PC-3 (cell line): ENCODE results near the gene ZFP62. TPM values are rescaled to one million over a fixed set of nuclear protein-coding genes. Genes with fewer than 3 reads are reported as not detected.

ENCODE experiments used
- ATAC-seq: fragments of 200-7000 bp; cut with Tn5 transposase; 2 replicates; pipeline ENCODE4 v1.9.1; 2020; ENCODE audit warnings: mild to moderate bottlenecking, moderate library complexity
- BruUV-seq: library from RNA; stranded (reverse); fragments of 400-500 nt; replicated peaks from 2 replicates; lab custom pipeline; 2021; lab: Mats Ljungman, UMichigan
- CTCF ChIA-PET: fragments of 300-600 bp; sonication (Branson Sonifier 250); formaldehyde crosslinking; loops from one replicate; lab custom pipeline; 2022; ENCODE audit warnings: antibody characterized with exemption; lab: Charles Lee
- POLR2A ChIA-PET: fragments of 300-600 bp; sonication (Branson Sonifier 250); formaldehyde crosslinking; loops from one replicate; lab custom pipeline; 2022; ENCODE audit warnings: antibody characterized with exemption; ENCODE audit not compliant: unreplicated experiment; lab: Charles Lee
- DNase-seq: peaks from one replicate; pipeline ENCODE4 v3.0.0-alpha.2; 2015
- H2AFZ ChIP-seq: fragments of 300-600 bp; sonication (generic); 2 replicates; pipeline ENCODE4 v1.6.0; 2016; ENCODE audit warnings: antibody characterized with exemption, low read length
- H3F3A ChIP-seq: fragments of 300-600 bp; sonication (generic); one replicate; pipeline ENCODE4 v1.6.0; 2017; ENCODE audit warnings: antibody characterized with exemption, low read length, control low read depth, mild to moderate bottlenecking; ENCODE audit not compliant: unreplicated experiment
- H3K27ac ChIP-seq: fragments of 300-600 bp; sonication (generic); 2 replicates; pipeline ENCODE4 v1.5.1; 2016; ENCODE audit warnings: mild to moderate bottlenecking, low read length
- H3K27me3 ChIP-seq: fragments of 300-600 bp; sonication (generic); 2 replicates; pipeline ENCODE4 v1.6.1; 2016; ENCODE audit warnings: low read length, mixed read lengths
- H3K36me3 ChIP-seq: fragments of 300-600 bp; sonication (generic); 2 replicates; pipeline ENCODE4 v1.6.1; 2016; ENCODE audit warnings: low read depth, mixed run types, low read length, mixed read lengths
- H3K4me1 ChIP-seq: fragments of 300-600 bp; sonication (generic); 2 replicates; pipeline ENCODE4 v1.5.1; 2016; ENCODE audit warnings: low read length; ENCODE audit not compliant: insufficient read depth
- H3K4me2 ChIP-seq: fragments of 300-600 bp; sonication (generic); 2 replicates; pipeline ENCODE4 v1.6.0; 2016; ENCODE audit warnings: low read length
- H3K4me3 ChIP-seq: fragments of 300-600 bp; sonication (generic); 2 replicates; pipeline ENCODE4 v1.5.1; 2016; ENCODE audit warnings: mild to moderate bottlenecking, low read length, mixed read lengths
- H3K79me2 ChIP-seq: fragments of 300-600 bp; sonication (generic); 2 replicates; pipeline ENCODE4 v1.6.1; 2017; ENCODE audit warnings: low read length, mixed read lengths
- H3K9ac ChIP-seq: fragments of 300-600 bp; sonication (generic); 2 replicates; pipeline ENCODE4 v1.6.0; 2016; ENCODE audit warnings: mild to moderate bottlenecking, low read length
- H3K9me2 ChIP-seq: fragments of 300-600 bp; sonication (generic); replicated peaks from 2 replicates; pipeline ENCODE4 v1.6.1; 2016; ENCODE audit warnings: mixed run types, low read length, mixed read lengths
- H3K9me3 ChIP-seq: fragments of 300-600 bp; sonication (generic); 2 replicates; pipeline ENCODE4 v1.6.1; 2016; ENCODE audit warnings: low read length, mixed read lengths
- H4K20me1 ChIP-seq: fragments of 300-600 bp; sonication (generic); 2 replicates; pipeline ENCODE4 v1.6.1; 2016; ENCODE audit warnings: low read length, mixed read lengths
- CTCF ChIP-seq: fragments of 300-600 bp; sonication (generic); conservative IDR thresholded peaks from 2 replicates; pipeline ENCODE4 v1.5.1; 2017; ENCODE audit warnings: antibody characterized with exemption, low read depth, mild to moderate bottlenecking, low read length
- EZH2 ChIP-seq: fragments of 300-600 bp; sonication (generic); IDR thresholded peaks from one replicate; pipeline ENCODE4 v1.6.1; 2017; ENCODE audit warnings: antibody characterized with exemption, mild to moderate bottlenecking, low read length; ENCODE audit not compliant: unreplicated experiment
- EZH2phosphoT487 ChIP-seq: fragments of 300-600 bp; sonication (generic); IDR thresholded peaks from 2 replicates; pipeline ENCODE4 v1.6.1; 2018; ENCODE audit warnings: mild to moderate bottlenecking, antibody characterized with exemption, low read length, borderline replicate concordance
- intact Hi-C: fragments of 100-400 bp; cut with micrococcal nuclease; formaldehyde crosslinking; loops from 2 replicates; pipeline ENCODE4 v1.9.0; 2023
- total RNA-seq: library from RNA; depleted of rRNA; stranded (reverse); fragments of >200 nt; gene quantifications from 2 replicates; pipeline ENCODE4 v1.2.3, GENCODE V29; 2014

The ZFP62 gene
- total RNA-seq, 1 experiment from 2014 or later = 24.3 TPM

- Histone ChIP-seq H3K9me2 (no peaks in the 10 kb centered on the region), H3K27ac (no peak overlapping the region), H3K4me1 (peaks cover 14% of the 10 kb centered on the region), H3K9ac (no peak overlapping the region), H4K20me1 (no peaks in the 10 kb centered on the region), H3F3A (no peaks in the 10 kb centered on the region), H3K4me3 (no peak overlapping the region), H3K9me3 (no peaks in the 10 kb centered on the region), H3K79me2 (peaks cover 7% of the 10 kb centered on the region), H3K36me3 (no peaks in the 10 kb centered on the region), H3K4me2 (no peak overlapping the region), H3K27me3 (no peaks in the 10 kb centered on the region), H2AFZ (peak overlapping the region; percentile 11; the same call in 1 of the 2 replicates)
- no peak for DNase-seq
- ATAC-seq = no peak
- TF ChIP-seq CTCF (no peak), EZH2 (no peak), EZH2phosphoT487 (no peak)
- ChIA-PET CTCF (interaction anchor here (0.7 kb wide), 1 partner anchor 272 kb away, joined by 3 read pairs; no protein-coding TSS in a partner anchor), POLR2A (interaction anchor here (0.7 kb wide), 1 partner anchor 13 kb away, joined by 4 read pairs; no protein-coding TSS in a partner anchor)
- BruUV-seq = no TSS peak
- intact Hi-C loops = no loop called here
Measured at GRCh38 chr5:180815293-180815917, 45.7 kb downstream of the ZFP62 start.

DNA sequence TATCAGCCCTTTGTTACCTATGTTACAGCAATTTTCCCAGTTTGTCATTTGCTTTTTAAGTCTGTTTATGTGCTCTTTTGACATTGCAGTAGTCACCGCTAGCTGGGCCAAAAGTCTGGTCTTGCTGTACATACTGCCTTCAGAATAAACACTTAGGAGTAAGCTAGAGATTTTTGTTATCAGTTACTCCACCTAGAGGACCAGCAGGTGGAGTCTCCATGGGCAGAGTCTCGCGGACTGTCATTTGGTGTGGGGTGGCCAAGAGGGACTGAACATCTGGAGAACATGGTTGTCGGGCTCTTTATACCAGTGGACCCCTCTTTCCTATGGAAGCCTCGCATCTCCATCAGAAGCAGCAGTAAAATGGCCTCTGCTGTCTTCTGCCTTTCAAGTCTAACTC is 47.7 kb downstream of the ZFP62 start:
- Histone ChIP-seq H3K4me1 (peaks cover 21% of the 10 kb centered on the region), H3K9me3 (no peaks in the 10 kb centered on the region), H3K27ac (no peak overlapping the region), H4K20me1 (no peaks in the 10 kb centered on the region), H3K27me3 (no peaks in the 10 kb centered on the region), H3K9me2 (no peaks in the 10 kb centered on the region), H3F3A (no peaks in the 10 kb centered on the region), H3K9ac (no peak overlapping the region), H3K4me2 (no peak overlapping the region), H3K79me2 (peaks cover 18% of the 10 kb centered on the region), H2AFZ (no peak overlapping the region), H3K36me3 (no peaks in the 10 kb centered on the region), H3K4me3 (no peak overlapping the region)
- DNase-seq (peak; percentile 35), ATAC-seq (no peak)
- CTCF ChIA-PET = interaction anchor here (0.6 to 1.0 kb wide), 4 partner anchors 25 to 47 kb away, joined by 3 to 5 read pairs (median 3); no protein-coding TSS in a partner anchor
- POLR2A ChIA-PET = no interaction called here
- BruUV-seq = no TSS peak
- TF ChIP-seq EZH2phosphoT487 = no peak
- TF ChIP-seq EZH2 = no peak
- peak; percentile 58 for TF ChIP-seq CTCF
- intact Hi-C loops = no loop called here

DNA sequence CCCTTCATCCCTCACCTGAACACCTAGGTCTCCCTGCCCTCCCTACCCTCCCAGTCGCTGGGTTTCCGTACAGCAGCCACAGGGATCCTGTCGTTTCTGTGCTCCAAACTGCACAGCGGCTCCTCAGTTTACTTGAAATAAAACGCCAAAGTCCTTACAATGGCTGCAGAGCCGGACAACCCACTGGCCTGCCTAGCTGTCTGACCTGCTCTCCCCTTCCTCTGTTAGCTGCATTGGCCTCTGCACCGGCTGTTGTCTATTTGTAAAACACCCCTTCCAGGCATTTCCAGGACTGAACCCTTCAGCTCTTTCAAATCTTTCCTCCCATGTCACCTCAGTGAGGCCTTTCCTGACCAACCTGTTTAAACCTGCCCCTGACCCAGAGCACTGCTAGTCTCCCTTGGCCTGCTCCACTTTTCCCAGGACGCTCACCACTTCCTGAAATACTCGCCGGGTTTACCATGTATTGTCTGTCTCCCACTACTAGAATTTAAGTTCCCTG is 49.4 kb downstream of the ZFP62 start:
- DNase-seq = no peak
- ChIA-PET POLR2A (no interaction called here), CTCF (no interaction called here)
- ATAC-seq = no peak
- Histone ChIP-seq H3K27me3 (no peaks in the 10 kb centered on the region), H3K4me3 (peak overlapping the region; percentile 74; the same call in 1 of the 2 replicates), H3F3A (no peaks in the 10 kb centered on the region), H3K9me2 (no peaks in the 10 kb centered on the region), H2AFZ (no peak overlapping the region), H3K9ac (no peak overlapping the region), H3K4me2 (peak overlapping the region; percentile 92), H3K4me1 (peaks cover 38% of the 10 kb centered on the region), H3K79me2 (peaks cover 36% of the 10 kb centered on the region), H4K20me1 (no peaks in the 10 kb centered on the region), H3K36me3 (no peaks in the 10 kb centered on the region), H3K9me3 (no peaks in the 10 kb centered on the region), H3K27ac (no peak overlapping the region)
- TF ChIP-seq CTCF (no peak), EZH2 (no peak), EZH2phosphoT487 (no peak)
- no TSS peak for BruUV-seq
- intact Hi-C loops = no loop called here
